ENCODE measurements around the gene CD3D.

GRCh38 chr11:118306556-118306955 is 35.9 kb downstream of the CD3D start:
- no peak for TF ChIP-seq CTCF (IDR thresholded peaks at IDR 0.05; ENCODE audit: poor library complexity)
- no peak for TF ChIP-seq EZH2phosphoT487 (IDR thresholded peaks at IDR 0.05; ENCODE audit: low read depth, severe bottlenecking, unreplicated experiment)
